ENCODE results near the gene UCN2. TPM values are rescaled to one million over a fixed set of nuclear protein-coding genes. Genes with fewer than 3 reads are reported as not detected.
"Not testable (repeated sequence)": the region's sequence is repeated elsewhere in the genome, so short reads cannot be mapped to it uniquely, and the experiment has no call there.

Gene UCN2
- total RNA-seq, 2 donors from 2014 or later, result not detected

- Histone ChIP-seq H3K36me3 (no peaks in the 10 kb centered on the region), H3K9me3 (no peaks in the 10 kb centered on the region), H3K27ac (no peak overlapping the region), H3K4me1 (peaks cover 2 to 27% of the 10 kb centered on the region in 2 donors), H3K27me3 (no peaks in the 10 kb centered on the region), H3K4me3 (no peak overlapping the region)
- DNase-seq (ENCODE audit: low spot score), result no peak
- no peak for TF ChIP-seq CTCF (IDR thresholded peaks at IDR 0.05)
These were observed 9.4 kb downstream of the UCN2 start for GRCh38 chr3:48553886-48554845.

- H3K36me3 ChIP-seq, result no peaks in the 10 kb centered on the region
- no peak overlapping the region for H3K4me3 ChIP-seq
- H3K27me3 ChIP-seq, result no peaks in the 10 kb centered on the region
- no peak for TF ChIP-seq CTCF (IDR thresholded peaks at IDR 0.05)
- no peak for DNase-seq (ENCODE audit: low spot score)
- H3K9me3 ChIP-seq, result no peaks in the 10 kb centered on the region
- H3K27ac ChIP-seq, result no peak overlapping the region
- H3K4me1 ChIP-seq, result peaks cover 2 to 19% of the 10 kb centered on the region in 2 donors
These were observed 10.2 kb downstream of the UCN2 start for GRCh38 chr3:48553361-48553760.

GRCh38 chr3:48552111-48552951 lies 11.2 kb downstream of the UCN2 start:
- no peak overlapping the region for H3K4me3 ChIP-seq
- no peaks in the 10 kb centered on the region for H3K27me3 ChIP-seq
- no peak for DNase-seq (ENCODE audit: low spot score)
- no peaks in the 10 kb centered on the region for H3K36me3 ChIP-seq
- no peak for TF ChIP-seq CTCF (IDR thresholded peaks at IDR 0.05)
- H3K9me3 ChIP-seq, result no peaks in the 10 kb centered on the region
- no peak overlapping the region for H3K27ac ChIP-seq
- H3K4me1 ChIP-seq, result peaks cover 2 to 9% of the 10 kb centered on the region in 2 donors

- not testable (repeated sequence) for H3K27ac ChIP-seq; DNase-seq (ENCODE audit: low spot score); H3K4me1 ChIP-seq; H3K27me3 ChIP-seq; H3K36me3 ChIP-seq; H3K9me3 ChIP-seq; H3K4me3 ChIP-seq
These were observed 11.9 kb downstream of the UCN2 start for GRCh38 chr3:48551651-48552050.

- Histone ChIP-seq H3K36me3 (no peaks in the 10 kb centered on the region), H3K4me1 (no peaks in the 10 kb centered on the region), H3K27me3 (no peaks in the 10 kb centered on the region), H3K27ac (no peak overlapping the region), H3K9me3 (no peaks in the 10 kb centered on the region), H3K4me3 (no peak overlapping the region)
- DNase-seq (ENCODE audit: low spot score), result peak; percentile 92
- TF ChIP-seq CTCF (IDR thresholded peaks at IDR 0.05), result peak; percentile 92 to 96
These were observed 14.6 kb downstream of the UCN2 start for GRCh38 chr3:48548729-48549705.
